Astrocyte (in vitro differentiated cells and primary cell): ENCODE measurements around the gene TRMT61A. TPM values are rescaled to one million over a fixed set of nuclear protein-coding genes. Genes with fewer than 3 reads are reported as not detected.

Experiments used
- DNase-seq: peaks from one replicate; pipeline ENCODE4 v3.0.0-alpha.2; 2010; ENCODE audit warnings: low read depth
- FAIRE-seq: peaks from 2 replicates; lab custom pipeline; 2011; peaks lifted over from hg19 to GRCh38; lab: Jason Lieb, UNC
- H2AFZ ChIP-seq: 2 replicates; pipeline ENCODE4 v1.6.0; 2012; ENCODE audit warnings: low read depth, low read length, inconsistent platforms
- H3K27ac ChIP-seq: 2 replicates; pipeline ENCODE4 v1.5.1; 2011; ENCODE audit warnings: low read depth, low read length, inconsistent platforms
- H3K27me3 ChIP-seq: 2 replicates; pipeline ENCODE4 v1.6.0; 2011; ENCODE audit warnings: low read length, inconsistent platforms; ENCODE audit not compliant: insufficient read depth
- H3K36me3 ChIP-seq: 2 replicates; pipeline ENCODE4 v1.5.1; 2011; ENCODE audit warnings: low read length, inconsistent platforms; ENCODE audit not compliant: insufficient read depth
- H3K4me1 ChIP-seq: 2 replicates; pipeline ENCODE4 v1.5.1; 2011; ENCODE audit warnings: low read length, inconsistent platforms; ENCODE audit not compliant: insufficient read depth
- H3K4me2 ChIP-seq: 2 replicates; pipeline ENCODE4 v1.6.0; 2012; ENCODE audit warnings: low read length, inconsistent platforms
- H3K4me3 ChIP-seq: 2 replicates; pipeline ENCODE4 v1.5.1; 2011; ENCODE audit warnings: low read depth, mild to moderate bottlenecking, low read length, inconsistent platforms; ENCODE audit not compliant: insufficient read depth
- H3K79me2 ChIP-seq: 2 replicates; pipeline ENCODE4 v1.6.0; 2012; ENCODE audit warnings: mild to moderate bottlenecking, low read length, inconsistent platforms; ENCODE audit not compliant: insufficient read depth
- H3K9ac ChIP-seq: 2 replicates; pipeline ENCODE4 v1.6.0; 2012; ENCODE audit warnings: mild to moderate bottlenecking, low read length, inconsistent platforms
- H3K9me3 ChIP-seq: 2 replicates; pipeline ENCODE4 v1.5.1; 2012; ENCODE audit warnings: low read depth, mild to moderate bottlenecking, low read length, inconsistent platforms; ENCODE audit not compliant: insufficient read depth
- H4K20me1 ChIP-seq: 2 replicates; pipeline ENCODE4 v1.6.0; 2012; ENCODE audit warnings: low read length, inconsistent platforms; ENCODE audit not compliant: insufficient read depth
- H3K27ac Mint-ChIP-seq: one replicate; pipeline ENCODE4 v1.8.0; 2021; ENCODE audit warnings: mild to moderate bottlenecking, mixed read lengths; ENCODE audit not compliant: unreplicated experiment
- H3K27me3 Mint-ChIP-seq: one replicate; pipeline ENCODE4 v1.8.0; 2021; ENCODE audit warnings: low read depth, mixed read lengths; ENCODE audit not compliant: unreplicated experiment
- H3K36me3 Mint-ChIP-seq: one replicate; pipeline ENCODE4 v1.8.0; 2021; ENCODE audit warnings: low read depth, mixed read lengths; ENCODE audit not compliant: unreplicated experiment
- H3K4me1 Mint-ChIP-seq: one replicate; pipeline ENCODE4 v1.8.0; 2021; ENCODE audit warnings: low read depth, mixed read lengths; ENCODE audit not compliant: unreplicated experiment
- H3K4me3 Mint-ChIP-seq: one replicate; pipeline ENCODE4 v1.8.0; 2021; ENCODE audit warnings: mild to moderate bottlenecking, moderate library complexity, mixed read lengths; ENCODE audit not compliant: unreplicated experiment
- H3K9me3 Mint-ChIP-seq: one replicate; pipeline ENCODE4 v1.8.0; 2021; ENCODE audit warnings: mild to moderate bottlenecking, mixed read lengths; ENCODE audit not compliant: unreplicated experiment
- EZH2 ChIP-seq: IDR thresholded peaks from 2 replicates; pipeline ENCODE4 v1.6.1; 2012; ENCODE audit warnings: mild to moderate bottlenecking, low read length, inconsistent platforms; ENCODE audit not compliant: insufficient read depth
- total RNA-seq: library from RNA; stranded (reverse); gene quantifications from 2 replicates; pipeline ENCODE4 v1.2.1, GENCODE V29; 2021
- TF ChIP-seq, protein P1 (sequence below): IDR thresholded peaks from 2 replicates; pipeline ENCODE4 v1.5.1; 2011; ENCODE audit warnings: low read depth, mild to moderate bottlenecking, inconsistent platforms, low read length, moderate library complexity; ENCODE audit not compliant: insufficient read depth

The TRMT61A gene
- total RNA-seq, 1 donor from 2014 or later: 12.4 TPM

DNA sequence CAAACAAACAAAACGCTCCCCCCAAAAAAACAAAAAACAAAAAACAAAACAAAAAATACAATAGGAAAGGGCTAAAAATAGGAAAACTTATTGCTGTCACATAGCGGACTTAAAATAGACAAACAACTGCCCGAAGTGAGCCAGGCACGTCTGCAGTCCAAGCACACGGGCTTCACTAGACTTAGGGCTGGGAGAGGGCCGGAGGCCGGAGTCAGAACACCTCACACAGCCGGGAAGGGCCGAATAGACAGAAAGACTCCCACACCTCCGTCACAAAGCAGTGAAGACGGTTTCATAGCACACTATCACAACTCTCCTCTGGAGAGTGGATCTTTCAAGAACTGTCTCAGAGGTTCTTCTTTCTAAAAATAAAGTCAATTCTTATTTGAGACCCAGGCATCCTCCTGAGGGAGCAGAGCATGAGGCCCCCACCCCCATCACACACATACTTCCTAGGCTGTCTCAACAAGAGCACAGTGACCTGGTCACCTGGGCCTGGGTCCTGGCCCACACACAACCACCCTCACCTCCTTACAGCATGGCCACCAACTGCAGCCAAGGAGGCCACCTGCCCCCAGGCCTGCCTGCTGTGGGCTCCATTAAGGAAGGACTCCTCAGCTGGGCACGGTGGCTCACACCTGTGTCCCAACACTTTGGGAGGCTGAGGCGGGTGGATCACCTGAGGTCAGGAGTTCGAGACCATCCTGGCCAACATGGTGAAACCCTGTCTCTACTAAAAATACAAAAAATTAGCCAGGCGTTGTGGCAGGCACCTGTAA, 26.8 kb downstream of the TRMT61A start:
- no peaks in the 10 kb centered on the region for H3K27me3 Mint-ChIP-seq
- H3K36me3 Mint-ChIP-seq: peaks cover 18% of the 10 kb centered on the region
- no peak overlapping the region for H3K9ac ChIP-seq
- H3K36me3 ChIP-seq: peaks cover 21% of the 10 kb centered on the region
- H3K9me3 ChIP-seq: no peaks in the 10 kb centered on the region
- no peak overlapping the region for H3K27ac Mint-ChIP-seq
- H2AFZ ChIP-seq: no peak overlapping the region
- H3K4me1 ChIP-seq: peaks cover 22% of the 10 kb centered on the region
- DNase-seq (no peak), FAIRE-seq (no peak)
- no peak for TF ChIP-seq EZH2
- TF ChIP-seq, protein P1, sequence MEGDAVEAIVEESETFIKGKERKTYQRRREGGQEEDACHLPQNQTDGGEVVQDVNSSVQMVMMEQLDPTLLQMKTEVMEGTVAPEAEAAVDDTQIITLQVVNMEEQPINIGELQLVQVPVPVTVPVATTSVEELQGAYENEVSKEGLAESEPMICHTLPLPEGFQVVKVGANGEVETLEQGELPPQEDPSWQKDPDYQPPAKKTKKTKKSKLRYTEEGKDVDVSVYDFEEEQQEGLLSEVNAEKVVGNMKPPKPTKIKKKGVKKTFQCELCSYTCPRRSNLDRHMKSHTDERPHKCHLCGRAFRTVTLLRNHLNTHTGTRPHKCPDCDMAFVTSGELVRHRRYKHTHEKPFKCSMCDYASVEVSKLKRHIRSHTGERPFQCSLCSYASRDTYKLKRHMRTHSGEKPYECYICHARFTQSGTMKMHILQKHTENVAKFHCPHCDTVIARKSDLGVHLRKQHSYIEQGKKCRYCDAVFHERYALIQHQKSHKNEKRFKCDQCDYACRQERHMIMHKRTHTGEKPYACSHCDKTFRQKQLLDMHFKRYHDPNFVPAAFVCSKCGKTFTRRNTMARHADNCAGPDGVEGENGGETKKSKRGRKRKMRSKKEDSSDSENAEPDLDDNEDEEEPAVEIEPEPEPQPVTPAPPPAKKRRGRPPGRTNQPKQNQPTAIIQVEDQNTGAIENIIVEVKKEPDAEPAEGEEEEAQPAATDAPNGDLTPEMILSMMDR: no peak
- H3K4me3 ChIP-seq: no peak overlapping the region
- peaks cover 74% of the 10 kb centered on the region for H4K20me1 ChIP-seq
- no peak overlapping the region for H3K4me2 ChIP-seq
- H3K4me1 Mint-ChIP-seq: peaks cover 27% of the 10 kb centered on the region
- H3K27ac ChIP-seq: no peak overlapping the region
- no peak overlapping the region for H3K4me3 Mint-ChIP-seq
- H3K79me2 ChIP-seq: peaks cover 53% of the 10 kb centered on the region
- no peaks in the 10 kb centered on the region for H3K9me3 Mint-ChIP-seq
- no peaks in the 10 kb centered on the region for H3K27me3 ChIP-seq

- Histone ChIP-seq H4K20me1 (peaks cover 77% of the 10 kb centered on the region), H3K4me3 (no peak overlapping the region), H3K9me3 (no peaks in the 10 kb centered on the region), H3K36me3 (peaks cover 22% of the 10 kb centered on the region), H3K4me2 (no peak overlapping the region), H2AFZ (no peak overlapping the region), H3K9ac (no peak overlapping the region), H3K79me2 (peaks cover 67% of the 10 kb centered on the region), H3K27me3 (no peaks in the 10 kb centered on the region), H3K27ac (no peak overlapping the region), H3K4me1 (peaks cover 26% of the 10 kb centered on the region)
- Mint-ChIP-seq H3K36me3 (peaks cover 17% of the 10 kb centered on the region), H3K4me3 (no peak overlapping the region), H3K27me3 (no peaks in the 10 kb centered on the region), H3K4me1 (peaks cover 30% of the 10 kb centered on the region), H3K27ac (peak overlapping the region; percentile 58), H3K9me3 (no peaks in the 10 kb centered on the region)
- FAIRE-seq: no peak
- TF ChIP-seq, protein P1: no peak
- TF ChIP-seq EZH2: no peak
- no peak for DNase-seq
Measured at GRCh38 chr14:103556946-103557758, 28.2 kb downstream of the TRMT61A start.
